HG02938 (cell line): ENCODE measurements around the gene TSPAN9.

ENCODE experiments used
- ATAC-seq: cut with Tn5 transposase; IDR thresholded peaks from one replicate; pipeline ENCODE4 v1.9.1; 2021; ENCODE audit warnings: mild to moderate bottlenecking, moderate library complexity; ENCODE audit not compliant: unreplicated experiment

The TSPAN9 gene

GRCh38 chr12:3120701-3121100 lies 43.5 kb downstream of the TSPAN9 start:
- no peak for ATAC-seq

GRCh38 chr12:3122841-3123678 lies 45.9 kb downstream of the TSPAN9 start:
- no peak for ATAC-seq

- ATAC-seq = no peak
Observed at GRCh38 chr12:3123729-3124128, 46.5 kb downstream of the TSPAN9 start.

GRCh38 chr12:3124917-3125316 lies 47.7 kb downstream of the TSPAN9 start:
- ATAC-seq = no peak

GRCh38 chr12:3125674-3126073 lies 48.5 kb downstream of the TSPAN9 start:
- ATAC-seq = no peak

GRCh38 chr12:3127832-3128231 lies 50.7 kb downstream of the TSPAN9 start:
- no peak for ATAC-seq

- no peak for ATAC-seq
Observed at GRCh38 chr12:3128498-3129293, 51.5 kb downstream of the TSPAN9 start.

GRCh38 chr12:3129301-3130056 lies 52.3 kb downstream of the TSPAN9 start:
- ATAC-seq = no peak

- ATAC-seq = no peak
Observed at GRCh38 chr12:3130057-3130830, 53.1 kb downstream of the TSPAN9 start.

- no peak for ATAC-seq
Observed at GRCh38 chr12:3131129-3131528, 54.0 kb downstream of the TSPAN9 start.

GRCh38 chr12:3132636-3133404 lies 55.6 kb downstream of the TSPAN9 start:
- no peak for ATAC-seq

GRCh38 chr12:3133405-3133783 lies 56.2 kb downstream of the TSPAN9 start:
- no peak for ATAC-seq

GRCh38 chr12:3134126-3134525 lies 56.9 kb downstream of the TSPAN9 start:
- no peak for ATAC-seq

GRCh38 chr12:3134526-3135135 lies 57.5 kb downstream of the TSPAN9 start:
- no peak for ATAC-seq

GRCh38 chr12:3135522-3136461 lies 58.6 kb downstream of the TSPAN9 start:
- no peak for ATAC-seq

GRCh38 chr12:3136641-3137267 lies 59.6 kb downstream of the TSPAN9 start:
- ATAC-seq = no peak

GRCh38 chr12:3137268-3137781 lies 60.1 kb downstream of the TSPAN9 start:
- no peak for ATAC-seq
